Loucy (cell line): ENCODE results near the gene LDLRAD4.

Source experiments
- EZH2phosphoT487 ChIP-seq: fragments of 200-600 bp; IDR thresholded peaks from 2 replicates; pipeline ENCODE4 v1.6.1; 2018; ENCODE audit warnings: antibody characterized with exemption, mild to moderate bottlenecking, moderate library complexity, borderline replicate concordance
- TF ChIP-seq, protein P1 (sequence below): fragments of 200-600 bp; sonication (generic); conservative IDR thresholded peaks from 2 replicates; pipeline ENCODE4 v1.5.1; 2014; ENCODE audit warnings: mild to moderate bottlenecking, antibody characterized with exemption, low read length

- TF ChIP-seq, protein P1, sequence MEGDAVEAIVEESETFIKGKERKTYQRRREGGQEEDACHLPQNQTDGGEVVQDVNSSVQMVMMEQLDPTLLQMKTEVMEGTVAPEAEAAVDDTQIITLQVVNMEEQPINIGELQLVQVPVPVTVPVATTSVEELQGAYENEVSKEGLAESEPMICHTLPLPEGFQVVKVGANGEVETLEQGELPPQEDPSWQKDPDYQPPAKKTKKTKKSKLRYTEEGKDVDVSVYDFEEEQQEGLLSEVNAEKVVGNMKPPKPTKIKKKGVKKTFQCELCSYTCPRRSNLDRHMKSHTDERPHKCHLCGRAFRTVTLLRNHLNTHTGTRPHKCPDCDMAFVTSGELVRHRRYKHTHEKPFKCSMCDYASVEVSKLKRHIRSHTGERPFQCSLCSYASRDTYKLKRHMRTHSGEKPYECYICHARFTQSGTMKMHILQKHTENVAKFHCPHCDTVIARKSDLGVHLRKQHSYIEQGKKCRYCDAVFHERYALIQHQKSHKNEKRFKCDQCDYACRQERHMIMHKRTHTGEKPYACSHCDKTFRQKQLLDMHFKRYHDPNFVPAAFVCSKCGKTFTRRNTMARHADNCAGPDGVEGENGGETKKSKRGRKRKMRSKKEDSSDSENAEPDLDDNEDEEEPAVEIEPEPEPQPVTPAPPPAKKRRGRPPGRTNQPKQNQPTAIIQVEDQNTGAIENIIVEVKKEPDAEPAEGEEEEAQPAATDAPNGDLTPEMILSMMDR: no peak
- TF ChIP-seq EZH2phosphoT487: no peak
These were observed 278.2 kb downstream of the LDLRAD4 start for GRCh38 chr18:13496691-13497281.
